GM18526 (cell line): ENCODE measurements around the gene PRSS12.

ENCODE experiments used
- POLR2A ChIP-seq: IDR thresholded peaks from 3 replicates; pipeline ENCODE4 v1.6.1; 2011; ENCODE audit not compliant: insufficient read length; ENCODE audit errors: extremely low read depth

The PRSS12 gene

GRCh38 chr4:118352843-118353533 is at the start of gene PRSS12:
Gene PRSS12, minus strand, starts transcription at chr4:118353003. Its CDS starts 283 bp downstream, at chr4:118352720.
- no peak for TF ChIP-seq POLR2A

- TF ChIP-seq POLR2A, result no peak
These were observed 47.6 kb upstream of the PRSS12 start for GRCh38 chr4:118400356-118400755.

GRCh38 chr4:118398226-118399090 is 45.7 kb upstream of the PRSS12 start:
- no peak for TF ChIP-seq POLR2A

GRCh38 chr4:118397623-118397979 is 44.8 kb upstream of the PRSS12 start:
- TF ChIP-seq POLR2A, result no peak

GRCh38 chr4:118396881-118397622 is 44.2 kb upstream of the PRSS12 start:
- no peak for TF ChIP-seq POLR2A

GRCh38 chr4:118395057-118395644 is 42.3 kb upstream of the PRSS12 start:
- TF ChIP-seq POLR2A, result no peak

GRCh38 chr4:118390121-118390520 is 37.3 kb upstream of the PRSS12 start:
- TF ChIP-seq POLR2A, result no peak

GRCh38 chr4:118389721-118390120 is 36.9 kb upstream of the PRSS12 start:
- no peak for TF ChIP-seq POLR2A

- TF ChIP-seq POLR2A, result no peak
These were observed 35.8 kb upstream of the PRSS12 start for GRCh38 chr4:118388606-118389005.

- no peak for TF ChIP-seq POLR2A
These were observed 29.1 kb upstream of the PRSS12 start for GRCh38 chr4:118381902-118382301.

GRCh38 chr4:118373614-118374255 is 20.9 kb upstream of the PRSS12 start:
- no peak for TF ChIP-seq POLR2A

GRCh38 chr4:118372251-118372650 is 19.4 kb upstream of the PRSS12 start:
- TF ChIP-seq POLR2A, result no peak

GRCh38 chr4:118369231-118369630 is 16.4 kb upstream of the PRSS12 start:
- TF ChIP-seq POLR2A, result no peak

GRCh38 chr4:118367872-118368271 is 15.1 kb upstream of the PRSS12 start:
- TF ChIP-seq POLR2A, result no peak

GRCh38 chr4:118367361-118367760 is 14.6 kb upstream of the PRSS12 start:
- TF ChIP-seq POLR2A, result no peak
